ENCODE measurements around the gene KRTAP4-8.
"Not testable (repeated sequence)": the region's sequence is repeated elsewhere in the genome, so short reads cannot be mapped to it uniquely, and the experiment has no call there.

The KRTAP4-8 gene

GRCh38 chr17:41071606-41072360 lies 26.2 kb downstream of the KRTAP4-8 start:
- no peak for DNase-seq (ENCODE audit: low read depth, low spot score)
- no peak overlapping the region for H3K4me3 ChIP-seq (ENCODE audit: low read length)

- no peak overlapping the region for H3K4me3 ChIP-seq (ENCODE audit: low read length)
- DNase-seq (ENCODE audit: low read depth, low spot score), result no peak
Measured at GRCh38 chr17:41069031-41069430, 28.9 kb downstream of the KRTAP4-8 start.

GRCh38 chr17:41067281-41067680 lies 30.7 kb downstream of the KRTAP4-8 start:
- no peak overlapping the region for H3K4me3 ChIP-seq (ENCODE audit: low read length)
- no peak for DNase-seq (ENCODE audit: low read depth, low spot score)

GRCh38 chr17:41065829-41066624 lies 31.9 kb downstream of the KRTAP4-8 start, which contains the start of gene KRTAP2-4:
KRTAP2-4 (minus strand) TSS chr17:41065879; CDS start chr17:41065845, 34 bp downstream.
- DNase-seq (ENCODE audit: low read depth, low spot score), result no peak
- no peak within 1 kb of the TSS for H3K4me3 ChIP-seq (ENCODE audit: low read length)

- not testable (repeated sequence) for H3K4me3 ChIP-seq (ENCODE audit: low read length); DNase-seq (ENCODE audit: low read depth, low spot score)
Measured at GRCh38 chr17:41065016-41065689, 32.8 kb downstream of the KRTAP4-8 start.

GRCh38 chr17:41064301-41064700 lies 33.6 kb downstream of the KRTAP4-8 start:
- H3K4me3 ChIP-seq (ENCODE audit: low read length), result no peak overlapping the region
- DNase-seq (ENCODE audit: low read depth, low spot score), result no peak

GRCh38 chr17:41063449-41063848 lies 34.5 kb downstream of the KRTAP4-8 start:
- DNase-seq (ENCODE audit: low read depth, low spot score), result no peak
- H3K4me3 ChIP-seq (ENCODE audit: low read length), result no peak overlapping the region

GRCh38 chr17:41061964-41062363 lies 36.0 kb downstream of the KRTAP4-8 start:
- DNase-seq (ENCODE audit: low read depth, low spot score), result no peak
- no peak overlapping the region for H3K4me3 ChIP-seq (ENCODE audit: low read length)

- no peak for DNase-seq (ENCODE audit: low read depth, low spot score)
- no peak within 1 kb of the TSS for H3K4me3 ChIP-seq (ENCODE audit: low read length)
Measured at GRCh38 chr17:41060052-41060604, 37.8 kb downstream of the KRTAP4-8 start, which contains the start of gene KRTAP2-3. KRTAP2-3 (minus strand) TSS chr17:41060114; CDS start chr17:41060050, 64 bp downstream.

GRCh38 chr17:41059276-41060051 lies 38.5 kb downstream of the KRTAP4-8 start:
- not testable (repeated sequence) for H3K4me3 ChIP-seq (ENCODE audit: low read length); DNase-seq (ENCODE audit: low read depth, low spot score)

GRCh38 chr17:41058741-41059140 lies 39.2 kb downstream of the KRTAP4-8 start:
- DNase-seq (ENCODE audit: low read depth, low spot score), result no peak
- H3K4me3 ChIP-seq (ENCODE audit: low read length), result no peak overlapping the region

- no peak for DNase-seq (ENCODE audit: low read depth, low spot score)
- no peak overlapping the region for H3K4me3 ChIP-seq (ENCODE audit: low read length)
Measured at GRCh38 chr17:41057547-41057946, 40.4 kb downstream of the KRTAP4-8 start.

- not testable (repeated sequence) for DNase-seq (ENCODE audit: low read depth, low spot score)
Measured at GRCh38 chr17:41055130-41055529, 42.8 kb downstream of the KRTAP4-8 start, which contains the start of gene KRTAP2-2. KRTAP2-2 (minus strand) TSS chr17:41055230; CDS start chr17:41055211, 19 bp downstream.

GRCh38 chr17:41054556-41054955 lies 43.4 kb downstream of the KRTAP4-8 start:
- not testable (repeated sequence) for H3K4me3 ChIP-seq (ENCODE audit: low read length); DNase-seq (ENCODE audit: low read depth, low spot score)

More at GRCh38 chr17:41055130-41055529, 42.8 kb downstream of the KRTAP4-8 start, which contains the start of gene KRTAP2-2:
- not testable (repeated sequence) for H3K4me3 ChIP-seq (ENCODE audit: low read length)

- H3K4me3 ChIP-seq (ENCODE audit: low read length), result no peak overlapping the region
- DNase-seq (ENCODE audit: low read depth, low spot score), result no peak
Measured at GRCh38 chr17:41054025-41054424, 43.9 kb downstream of the KRTAP4-8 start.

- no peak for DNase-seq (ENCODE audit: low read depth, low spot score)
- H3K4me3 ChIP-seq (ENCODE audit: low read length), result no peak overlapping the region
Measured at GRCh38 chr17:41052566-41052965, 45.4 kb downstream of the KRTAP4-8 start.

GRCh38 chr17:41049110-41049509 lies 48.8 kb downstream of the KRTAP4-8 start:
- DNase-seq (ENCODE audit: low read depth, low spot score), result no peak
- no peak overlapping the region for H3K4me3 ChIP-seq (ENCODE audit: low read length)

- H3K4me3 ChIP-seq (ENCODE audit: low read length), result no peak overlapping the region
- DNase-seq (ENCODE audit: low read depth, low spot score), result no peak
Measured at GRCh38 chr17:41048441-41048840, 49.5 kb downstream of the KRTAP4-8 start.

All from Jurkat, Clone E6-1 (cell line).